NCI-H82 (cell line): Measurements from ENCODE around the gene GPATCH1.
"Not testable (repeated sequence)": the region's sequence is repeated elsewhere in the genome, so short reads cannot be mapped to it uniquely, and the experiment has no call there.

Source experiments
- DNase-seq: peaks from one replicate; lab custom pipeline; 2025; lab: John Stamatoyannopoulos, UW

Gene GPATCH1

GRCh38 chr19:33080761-33081681 lies at the start of gene GPATCH1:
Gene GPATCH1 (plus strand): TSS chr19:33081181. CDS start chr19:33081194, 13 bp downstream.
- peak; percentile 88 for DNase-seq

- no peak for DNase-seq
These were observed 48.7 kb upstream of the GPATCH1 start for GRCh38 chr19:33032218-33032781.

GRCh38 chr19:33035461-33035860 lies 45.5 kb upstream of the GPATCH1 start:
- no peak for DNase-seq

GRCh38 chr19:33036370-33037167 lies 44.4 kb upstream of the GPATCH1 start:
- not testable (repeated sequence) for DNase-seq

GRCh38 chr19:33037168-33038025 lies 43.6 kb upstream of the GPATCH1 start:
- not testable (repeated sequence) for DNase-seq

GRCh38 chr19:33039108-33039599 lies 41.8 kb upstream of the GPATCH1 start:
- peak; percentile 72 for DNase-seq

- no peak for DNase-seq
These were observed 41.2 kb upstream of the GPATCH1 start for GRCh38 chr19:33039815-33040214.

- peak; percentile 26 for DNase-seq
These were observed 39.8 kb upstream of the GPATCH1 start for GRCh38 chr19:33040994-33041827.

GRCh38 chr19:33041828-33042160 lies 39.2 kb upstream of the GPATCH1 start:
- not testable (repeated sequence) for DNase-seq

GRCh38 chr19:33047422-33047821 lies 33.6 kb upstream of the GPATCH1 start:
- no peak for DNase-seq

- no peak for DNase-seq
These were observed 31.9 kb upstream of the GPATCH1 start for GRCh38 chr19:33048806-33049676.

GRCh38 chr19:33050110-33050509 lies 30.9 kb upstream of the GPATCH1 start:
- no peak for DNase-seq

GRCh38 chr19:33052352-33052972 lies 28.5 kb upstream of the GPATCH1 start:
- no peak for DNase-seq

GRCh38 chr19:33054623-33055022 lies 26.4 kb upstream of the GPATCH1 start:
- no peak for DNase-seq

- no peak for DNase-seq
These were observed 25.3 kb upstream of the GPATCH1 start for GRCh38 chr19:33055718-33056117.

GRCh38 chr19:33060586-33060985 lies 20.4 kb upstream of the GPATCH1 start:
- no peak for DNase-seq

GRCh38 chr19:33062902-33063301 lies 18.1 kb upstream of the GPATCH1 start:
- no peak for DNase-seq

GRCh38 chr19:33063356-33063752 lies 17.6 kb upstream of the GPATCH1 start:
- DNase-seq = peak; percentile 57
